ENCODE data around the gene CYP19A1.

CYP19A1 gene

GRCh38 chr15:51325167-51325566, 13.2 kb downstream of the CYP19A1 start:
- DNase-seq (ENCODE audit: low spot score) = no peak

GRCh38 chr15:51323749-51324148, 14.6 kb downstream of the CYP19A1 start:
- DNase-seq (ENCODE audit: low spot score) = no peak

DNA sequence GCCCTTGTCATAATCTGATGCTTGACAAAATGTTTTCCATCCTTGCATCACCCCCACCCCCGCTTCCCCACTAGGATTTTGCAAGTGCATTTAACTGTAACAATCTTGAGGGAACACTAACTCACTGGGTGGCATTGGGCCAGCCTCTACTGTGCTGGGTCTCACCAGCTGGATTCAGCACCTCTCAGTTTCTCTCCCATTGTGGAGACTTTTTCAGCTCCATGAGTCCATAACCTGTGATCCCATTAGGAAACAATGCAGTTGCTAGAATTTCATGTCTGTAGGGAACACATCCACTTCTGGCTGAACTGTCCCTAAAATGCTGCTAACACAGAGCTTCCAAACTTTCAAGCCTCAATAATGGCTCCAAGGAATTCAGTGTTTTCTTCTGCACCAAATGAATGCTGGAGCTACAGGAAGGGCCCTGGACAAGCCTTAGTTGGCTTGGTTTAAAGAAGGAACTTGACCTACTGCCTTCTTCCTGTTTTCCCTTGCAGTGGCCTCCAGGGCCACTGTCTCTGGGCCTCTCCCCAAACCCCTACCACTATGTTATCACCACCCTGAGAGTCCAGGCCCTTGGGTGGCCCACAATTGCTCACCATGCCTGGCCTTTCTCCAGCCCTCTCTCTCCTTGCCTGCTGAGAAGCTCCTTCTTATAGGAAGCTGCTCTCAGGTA, 15.6 kb downstream of the CYP19A1 start:
- no peak for DNase-seq (ENCODE audit: low spot score)

DNA sequence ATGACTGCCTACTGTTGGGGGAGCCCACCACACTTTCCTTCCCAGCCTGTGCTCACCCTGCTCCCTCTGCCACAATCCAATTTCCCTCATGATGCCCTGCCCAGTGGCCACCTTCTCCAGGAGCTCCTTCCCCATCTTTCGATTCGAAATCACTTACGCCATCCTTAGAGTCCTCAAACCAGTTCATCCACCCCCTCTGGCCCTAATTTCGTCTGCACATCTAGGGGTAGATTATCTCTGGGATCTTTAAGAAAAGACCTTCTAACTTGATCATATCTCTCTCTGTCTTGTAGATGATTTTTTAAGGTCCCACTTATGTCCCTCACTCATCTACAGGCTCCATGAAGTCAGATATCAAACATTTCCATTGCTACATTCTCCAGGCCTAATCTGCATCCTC, 17.1 kb downstream of the CYP19A1 start:
- DNase-seq (ENCODE audit: low spot score) = no peak

- DNase-seq (ENCODE audit: low spot score) = no peak
Measured at GRCh38 chr15:51320843-51321242, 17.6 kb downstream of the CYP19A1 start.

- DNase-seq (ENCODE audit: low spot score) = no peak
Measured at GRCh38 chr15:51319539-51319938, 18.9 kb downstream of the CYP19A1 start.

GRCh38 chr15:51318382-51319150, 19.8 kb downstream of the CYP19A1 start:
- DNase-seq (ENCODE audit: low spot score) = no peak

DNA sequence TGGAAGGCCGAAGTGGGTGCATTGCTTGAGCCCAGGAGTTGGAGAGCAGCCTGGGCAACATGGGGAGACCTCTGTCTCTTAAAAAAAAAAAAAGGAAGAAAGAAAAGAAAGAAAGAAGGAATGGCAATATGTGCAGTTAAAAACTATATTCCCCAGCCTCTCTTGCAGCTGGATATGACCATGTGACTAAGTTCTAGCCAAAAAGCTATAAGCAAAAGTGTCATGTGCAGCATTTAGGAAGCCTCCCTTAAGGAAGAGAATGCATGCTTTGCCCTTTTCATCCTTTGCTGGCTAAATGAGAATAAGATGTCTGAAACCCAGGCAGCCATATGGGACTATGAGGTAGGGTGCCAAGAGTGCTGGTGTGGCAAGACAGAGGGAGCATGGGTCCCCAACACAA, 21.8 kb downstream of the CYP19A1 start:
- no peak for DNase-seq (ENCODE audit: low spot score)

DNA sequence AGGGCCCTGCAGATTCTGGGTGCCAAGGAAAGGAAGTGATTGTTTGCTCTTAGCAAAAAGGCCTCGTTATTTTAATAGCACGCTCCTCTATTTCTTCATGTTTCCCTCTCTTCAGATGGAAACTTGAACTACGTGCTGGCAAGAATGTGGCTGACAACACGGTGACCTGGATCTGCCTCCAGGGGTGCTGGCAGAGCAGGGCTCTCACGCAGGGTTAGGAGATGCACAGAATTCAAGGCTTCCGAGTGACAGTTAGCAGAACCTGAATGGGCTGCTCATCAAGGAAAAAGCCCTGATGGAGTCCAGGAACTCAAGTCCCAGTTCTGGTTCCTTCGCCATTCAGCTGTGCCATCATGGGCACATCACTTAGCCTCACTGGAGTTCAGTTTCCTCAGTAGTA, 22.7 kb downstream of the CYP19A1 start:
- no peak for DNase-seq (ENCODE audit: low spot score)

DNA sequence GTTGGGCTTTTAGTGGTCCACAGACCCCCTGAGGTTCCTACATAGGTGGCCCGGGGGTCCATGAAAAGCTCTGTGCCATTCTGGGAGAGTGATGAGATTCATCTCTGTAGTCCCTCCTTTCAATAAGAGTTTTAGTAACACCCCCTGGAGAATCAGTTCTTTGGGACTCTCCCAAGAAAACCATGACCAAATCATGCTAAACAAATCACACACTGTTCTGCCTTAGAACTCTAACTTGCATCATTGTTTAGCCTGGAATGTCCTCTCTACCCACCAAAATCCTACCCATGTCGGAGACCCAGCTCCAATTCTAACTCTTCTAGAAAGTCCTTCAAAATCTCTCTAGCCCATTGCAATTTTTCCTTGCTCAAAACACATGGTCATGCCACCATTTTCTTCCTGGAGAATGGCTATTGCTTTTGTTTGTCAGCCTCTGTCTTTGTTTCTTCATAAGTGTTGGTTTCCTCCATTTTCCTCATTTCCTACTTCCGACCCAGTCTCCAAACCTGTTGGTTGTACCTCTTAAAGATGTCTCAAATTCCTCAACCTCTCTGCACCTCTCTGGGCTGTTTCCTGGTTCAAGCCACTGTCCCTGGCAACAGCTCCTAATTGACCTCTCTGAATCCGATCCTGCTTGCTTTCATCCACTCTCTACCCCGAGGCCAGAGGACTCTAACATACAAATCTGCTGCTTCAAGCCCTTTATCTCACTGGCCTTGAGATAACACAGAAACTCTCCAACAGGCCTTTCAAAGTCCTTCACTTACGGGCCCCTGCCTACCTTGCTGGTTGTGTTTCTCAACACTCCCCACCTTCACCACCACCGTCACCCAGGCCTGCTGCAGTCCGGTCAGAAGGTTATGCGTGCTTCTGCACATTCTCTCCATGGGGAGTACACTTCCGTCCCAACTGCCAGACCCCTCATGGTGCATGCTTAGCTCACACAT, 23.7 kb downstream of the CYP19A1 start:
- DNase-seq (ENCODE audit: low spot score) = no peak

DNA sequence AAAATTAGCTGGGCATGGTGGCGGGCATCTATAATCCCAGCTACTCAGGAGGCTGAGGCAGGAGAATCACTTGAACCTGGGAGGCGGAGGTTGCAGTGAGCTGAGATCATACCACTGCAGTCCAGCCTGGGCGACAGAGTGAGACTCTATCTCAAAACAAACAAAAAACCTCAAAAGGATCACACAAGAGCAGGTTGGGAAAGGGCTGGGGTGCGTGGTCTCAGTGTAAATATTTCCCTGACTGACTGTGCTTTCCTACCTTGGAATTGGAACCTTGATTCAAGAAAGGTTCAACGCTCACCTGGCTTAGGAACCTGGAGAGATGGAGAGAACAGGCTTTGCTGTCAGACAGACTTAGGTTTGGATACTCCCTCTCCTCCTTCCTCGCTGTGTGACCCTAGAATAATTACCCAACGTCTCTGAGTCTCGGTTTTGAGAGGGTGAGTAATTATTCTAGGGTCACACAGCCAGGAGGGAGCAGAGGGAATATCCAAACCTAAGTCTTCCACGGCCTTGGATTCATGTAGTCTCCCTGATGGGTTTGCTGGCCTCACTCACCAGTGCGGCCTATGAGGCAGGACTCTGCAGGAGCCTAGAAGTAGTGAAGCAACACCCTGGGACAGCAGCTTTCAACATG, 24.6 kb downstream of the CYP19A1 start:
- DNase-seq (ENCODE audit: low spot score) = no peak

GRCh38 chr15:51313074-51313393, 25.4 kb downstream of the CYP19A1 start:
- peak; percentile 50 for DNase-seq (ENCODE audit: low spot score)

GRCh38 chr15:51312166-51313073, 26.0 kb downstream of the CYP19A1 start:
- DNase-seq (ENCODE audit: low spot score) = no peak

GRCh38 chr15:51311510-51311909, 26.9 kb downstream of the CYP19A1 start:
- DNase-seq (ENCODE audit: low spot score) = no peak

DNA sequence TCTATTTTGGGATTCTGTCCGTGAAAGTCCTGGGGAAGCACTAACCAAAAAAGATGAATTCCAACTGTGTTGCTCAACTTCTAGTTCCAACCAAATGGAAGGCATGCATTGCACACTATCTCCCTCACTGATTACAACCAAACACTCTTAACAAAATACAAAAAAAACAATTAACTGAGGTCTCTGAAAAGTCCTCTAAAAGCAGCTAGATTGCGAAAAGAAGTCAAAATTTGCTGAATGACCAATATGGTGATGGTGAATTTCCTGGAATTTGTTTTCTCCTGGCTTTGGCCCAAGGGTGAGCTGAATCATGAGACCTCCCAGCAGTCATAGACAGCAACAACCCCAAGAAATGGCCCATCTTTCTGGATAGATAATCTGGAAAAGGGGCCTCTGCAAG, 28.3 kb downstream of the CYP19A1 start:
- DNase-seq (ENCODE audit: low spot score) = no peak

GRCh38 chr15:51307811-51308210, 30.6 kb downstream of the CYP19A1 start:
- DNase-seq (ENCODE audit: low spot score) = no peak

DNA sequence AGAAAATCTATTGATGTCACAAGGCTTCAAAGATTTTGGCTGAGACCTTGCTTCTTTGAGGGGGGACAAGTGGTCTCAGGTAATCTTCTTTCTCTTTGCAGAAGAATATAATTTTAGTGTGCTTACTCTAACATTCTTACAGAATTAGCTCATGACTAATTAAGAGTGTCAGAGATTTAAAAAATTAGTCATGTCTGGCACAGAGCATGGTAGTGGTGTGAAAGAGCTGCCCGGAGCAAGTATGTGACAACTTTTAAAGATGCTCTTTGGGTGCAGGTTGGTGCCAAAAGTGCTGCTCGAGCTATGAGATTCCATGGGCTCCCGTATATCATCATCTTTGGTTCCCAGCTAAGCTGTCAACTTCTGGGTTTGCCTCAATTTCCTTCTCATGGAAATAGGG, 31.1 kb downstream of the CYP19A1 start:
- DNase-seq (ENCODE audit: low spot score) = no peak

DNA sequence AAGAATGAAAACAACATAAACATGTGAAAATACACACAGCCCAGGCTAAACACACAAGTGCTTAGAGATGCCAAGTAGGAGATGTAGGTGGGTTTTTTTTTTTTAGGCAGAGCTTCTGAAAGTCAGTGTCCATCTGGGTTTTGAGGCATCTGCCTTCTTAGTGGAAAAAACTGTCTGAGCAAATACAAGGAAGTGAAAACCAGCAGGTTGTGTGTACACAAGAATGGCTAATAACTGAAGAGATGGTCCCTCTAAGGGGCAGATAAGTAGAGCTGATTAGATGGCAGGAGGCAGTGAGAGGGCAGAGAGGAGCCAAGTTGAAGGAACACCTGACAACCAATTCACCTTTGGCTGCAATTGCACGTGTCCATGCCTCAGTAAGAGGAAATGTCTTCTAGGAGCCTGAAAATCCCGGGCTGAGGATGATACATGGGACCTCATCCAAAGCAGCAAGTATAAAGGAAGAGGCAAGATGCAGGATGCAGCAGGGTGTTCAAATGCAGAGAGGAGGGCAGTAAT, 34.9 kb downstream of the CYP19A1 start:
- no peak for DNase-seq (ENCODE audit: low spot score)

- DNase-seq (ENCODE audit: low spot score) = no peak
Measured at GRCh38 chr15:51302480-51302879, 35.9 kb downstream of the CYP19A1 start.

GRCh38 chr15:51299187-51300015, 39.0 kb downstream of the CYP19A1 start:
- no peak for DNase-seq (ENCODE audit: low spot score)
